CD14-positive monocyte (primary cell): ENCODE results near the gene GAB1. TPM values are rescaled to one million over a fixed set of nuclear protein-coding genes. Genes with fewer than 3 reads are reported as not detected.
A peak's percentile ranks its signal among the peaks of the same experiment; 100 is the strongest.

Experiments used
- DNase-seq, 3 donors: peaks; one replicate each; pipeline ENCODE4 v3.0.0-alpha.2; 2011 to 2022
- H2AFZ ChIP-seq: 2 replicates; pipeline ENCODE4 v1.6.0; 2012; ENCODE audit warnings: mild to moderate bottlenecking, low read depth, low read length, inconsistent platforms; ENCODE audit not compliant: insufficient read depth, poor library complexity, severe bottlenecking
- H3K27ac ChIP-seq, 2 donors: 1 replicate in 1 of 2; 2 replicates in 1 of 2; pipeline ENCODE4 v1.5.1; 2012 to 2013; ENCODE audit warnings: low read length in 2 of 2, control low read depth in 1 of 2, inconsistent platforms in 1 of 2, low read depth in 1 of 2, mild to moderate bottlenecking in 1 of 2
- H3K27me3 ChIP-seq, 2 donors: one replicate each; pipeline versions ENCODE4 v1.6.0 to v1.6.1; 2011 to 2013; ENCODE audit warnings: low read length in 2 of 2; ENCODE audit not compliant: control insufficient read depth in 2 of 2, insufficient read depth in 2 of 2
- H3K36me3 ChIP-seq, 2 donors: replicated peaks in 1 of 2; 1 replicate in 1 of 2; 2 replicates in 1 of 2; pipeline versions ENCODE4 v1.5.1 to v1.6.1; 2012 to 2013; ENCODE audit warnings: low read length in 2 of 2, control low read depth in 1 of 2, inconsistent platforms in 1 of 2, mild to moderate bottlenecking in 1 of 2; ENCODE audit not compliant: insufficient read depth in 2 of 2, control insufficient read depth in 1 of 2
- H3K4me1 ChIP-seq, 2 donors: 1 replicate in 1 of 2; 2 replicates in 1 of 2; pipeline versions ENCODE4 v1.5.1 to v1.6.1; 2012 to 2013; ENCODE audit warnings: low read length in 2 of 2, control low read depth in 1 of 2, inconsistent platforms in 1 of 2, mild to moderate bottlenecking in 1 of 2, moderate library complexity in 1 of 2; ENCODE audit not compliant: insufficient read depth in 2 of 2, control insufficient read depth in 1 of 2
- H3K4me2 ChIP-seq: replicated peaks from 2 replicates; pipeline ENCODE3; 2012; ENCODE audit warnings: low read length, moderate library complexity, mild to moderate bottlenecking; ENCODE audit not compliant: poor library complexity, severe bottlenecking; ENCODE audit errors: extremely low read depth
- H3K4me3 ChIP-seq, 3 experiments: fragments of 200-600 bp in 1 of 3; sonication (generic) in 1 of 3; replicated peaks in 1 of 3; 1 replicate in 2 of 3; 2 replicates in 1 of 3; pipeline ENCODE4 v1.5.1; 2011 to 2013; ENCODE audit warnings: low read length in 3 of 3, mild to moderate bottlenecking in 3 of 3, control low read depth in 2 of 3, low read depth in 2 of 3, inconsistent platforms in 1 of 3, moderate library complexity in 1 of 3
- H3K79me2 ChIP-seq: 2 replicates; pipeline ENCODE4 v1.6.0; 2012; ENCODE audit warnings: mild to moderate bottlenecking, control low read depth, inconsistent platforms, low read length, moderate library complexity; ENCODE audit not compliant: insufficient read depth
- H3K9ac ChIP-seq: 2 replicates; pipeline ENCODE4 v1.6.0; 2017; ENCODE audit warnings: low read length, mild to moderate bottlenecking; ENCODE audit not compliant: insufficient read depth, poor library complexity, severe bottlenecking
- H3K9me3 ChIP-seq, 2 donors: replicated peaks in 1 of 2; 1 replicate in 1 of 2; 2 replicates in 1 of 2; pipeline versions ENCODE4 v1.5.1 to v1.6.1; 2012 to 2013; ENCODE audit warnings: low read length in 2 of 2, control low read depth in 1 of 2; ENCODE audit not compliant: control insufficient read depth in 1 of 2, insufficient read depth in 1 of 2
- H4K20me1 ChIP-seq: 2 replicates; pipeline ENCODE4 v1.6.0; 2012; ENCODE audit warnings: mild to moderate bottlenecking, low read length, control low read depth, moderate library complexity; ENCODE audit not compliant: insufficient read depth
- H3K27ac Mint-ChIP-seq, 7 donors: one replicate each; pipeline ENCODE4 v1.8.0; 2020; ENCODE audit warnings: mild to moderate bottlenecking in 7 of 7, mixed read lengths in 7 of 7, moderate library complexity in 6 of 7, inconsistent platforms in 2 of 7
- H3K27me3 Mint-ChIP-seq, 3 donors: one replicate each; pipeline ENCODE4 v1.8.0; 2021 to 2022; ENCODE audit warnings: low read depth in 3 of 3, mild to moderate bottlenecking in 3 of 3, mixed read lengths in 3 of 3, moderate library complexity in 3 of 3, inconsistent platforms in 1 of 3
- H3K36me3 Mint-ChIP-seq, 2 donors: one replicate each; pipeline ENCODE4 v1.8.0; 2020; ENCODE audit warnings: mixed read lengths in 2 of 2, inconsistent platforms in 1 of 2, mild to moderate bottlenecking in 1 of 2
- H3K4me1 Mint-ChIP-seq: one replicate; pipeline ENCODE4 v1.8.0; 2020; ENCODE audit warnings: mild to moderate bottlenecking, mixed read lengths
- H3K4me3 Mint-ChIP-seq, 2 donors: one replicate each; pipeline ENCODE4 v1.8.0; 2020; ENCODE audit warnings: mild to moderate bottlenecking in 2 of 2, mixed read lengths in 2 of 2, moderate library complexity in 1 of 2
- H3K9me3 Mint-ChIP-seq, 7 donors: one replicate each; pipeline ENCODE4 v1.8.0; 2020 to 2022; ENCODE audit warnings: mixed read lengths in 7 of 7, mild to moderate bottlenecking in 6 of 7, moderate library complexity in 6 of 7, inconsistent platforms in 2 of 7
- WGBS: methylation state at CpG from one replicate; pipeline ENCODE4 v1.1.5; 2013; ENCODE audit warnings: missing lambda C conversion rate; ENCODE audit not compliant: insufficient coverage; 5-methylcytosine and 5-hydroxymethylcytosine counted together
- intact Hi-C, 2 donors: fragments of 100-400 bp; cut with micrococcal nuclease; formaldehyde crosslinking; loops; one replicate each; pipeline versions ENCODE4 v1.15.0 to v1.15.1; 2023
- polyA minus RNA-seq: library from RNA; depleted of rRNA, polyadenylated mRNA; stranded (reverse); fragments of >200 nt; gene quantifications from 2 replicates; pipeline ENCODE4 v1.2.3, GENCODE V29; 2012
- polyA plus RNA-seq, 3 donors: library from polyadenylated mRNA; depleted of rRNA in 1 of 3; unstranded in 2 of 3; stranded (reverse) in 1 of 3; fragments of 300-500 nt in 2 of 3; fragments of >200 nt in 1 of 3; fragmentation: Illumina TruSeq in 2 of 3; gene quantifications; 1 replicate in 2 of 3; 2 replicates in 1 of 3; pipeline ENCODE4 v1.2.3, GENCODE V29; 2012 to 2021
- total RNA-seq, 12 experiments: library from RNA in 1 of 12; stranded (reverse) in 1 of 12; fragments of 120-200 nt in 1 of 12; gene quantifications; one replicate each; pipeline ENCODE4 v1.2.4 and lab custom pipeline; 2013 to 2026; ENCODE audit warnings: mixed read lengths in 6 of 12, inconsistent platforms in 1 of 12
- TF ChIP-seq, protein P1 (sequence below): fragments of 200-600 bp; IDR thresholded peaks from one replicate; pipeline ENCODE4 v1.8.0; 2022; ENCODE audit warnings: antibody characterized with exemption, mild to moderate bottlenecking

GAB1 gene
- total RNA-seq (2013) = 17.9 TPM
- polyA plus RNA-seq (1 to 10 TPM in 1 of 3 donors, under 1 TPM in 2; 0.55 to 7.3 (median 0.69) TPM), polyA minus RNA-seq (9.0 and 23.8 TPM in 2 replicates), total RNA-seq (lab: John Stamatoyannopoulos, UW) (15.6 to 49.9 (median 25.5) reads per million in 11 experiments)

DNA sequence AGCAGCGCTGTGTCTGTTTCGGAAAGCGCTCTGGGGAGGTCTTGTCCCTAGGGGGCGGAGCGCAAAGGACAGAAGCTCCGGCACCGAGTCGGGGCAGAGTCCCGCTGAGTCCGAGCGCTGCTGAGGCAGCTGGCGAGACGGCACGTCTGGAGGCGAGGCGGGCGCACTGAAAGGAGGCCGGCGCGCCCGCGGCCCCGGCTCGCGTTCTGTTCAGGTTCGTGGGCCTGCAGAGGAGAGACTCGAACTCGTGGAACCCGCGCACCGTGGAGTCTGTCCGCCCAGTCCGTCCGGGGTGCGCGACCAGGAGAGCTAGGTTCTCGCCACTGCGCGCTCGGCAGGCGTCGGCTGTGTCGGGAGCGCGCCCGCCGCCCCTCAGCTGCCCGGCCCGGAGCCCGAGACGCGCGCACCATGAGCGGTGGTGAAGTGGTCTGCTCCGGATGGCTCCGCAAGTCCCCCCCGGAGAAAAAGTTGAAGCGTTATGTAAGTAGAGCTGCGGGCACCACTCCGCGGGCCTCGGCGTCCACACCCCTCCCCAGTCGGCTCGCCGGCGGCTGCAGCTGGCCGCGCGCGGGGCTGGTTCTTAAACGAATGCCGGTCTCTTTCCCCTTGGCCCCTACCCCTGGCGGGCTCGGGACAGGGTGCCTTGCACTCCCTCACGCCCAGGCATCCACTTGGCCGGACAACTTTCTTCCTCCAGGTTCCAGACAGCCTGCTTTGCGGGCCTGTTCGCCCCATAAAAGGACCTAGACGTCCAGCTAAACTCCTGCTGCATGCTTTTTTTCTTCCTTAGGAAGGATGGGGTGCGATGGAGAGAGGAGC, at the start of gene GAB1:
Gene GAB1 (plus strand): TSS at position 96 of the 819 bp plus-strand sequence. CDS start 313 bp downstream, at position 409.
- Histone ChIP-seq H3K9me3 (no peaks in the 10 kb centered on the region), H3K27ac (peak within 1 kb of the TSS; percentile 86 to 91), H2AFZ (peak within 1 kb of the TSS; percentile 97), H4K20me1 (peaks cover 51% of the 10 kb centered on the region), H3K79me2 (peaks cover 45% of the 10 kb centered on the region), H3K9ac (peak within 1 kb of the TSS; percentile 87), H3K4me3 (peak within 1 kb of the TSS; percentile 65 to 98 (median 93)), H3K4me1 (peaks cover 27 to 35% of the 10 kb centered on the region in 2 donors), H3K27me3 (no peaks in the 10 kb centered on the region), H3K36me3 (no peaks in the 10 kb centered on the region), H3K4me2 (peak within 1 kb of the TSS; percentile 96)
- peak in 1 of 3 donors; percentile 61 for DNase-seq
- peaks cover 0 to 5% (median 2%) of the 10 kb centered on the region in 3 donors for H3K27me3 Mint-ChIP-seq
- H3K27ac Mint-ChIP-seq = peak within 1 kb of the TSS; percentile 71 to 93 (median 89)
- peaks cover 0 to 4% (median 0%) of the 10 kb centered on the region in 7 donors for H3K9me3 Mint-ChIP-seq
- under 1% methylated on average over 78 of the region's 81 CpGs for WGBS
- intact Hi-C loops = loop anchor here (5.0 to 10.0 kb wide), 4 partner anchors 58 to 175 kb away; partner anchors contain the start of genes SMARCA5 (in 1 of the 2) and USP38 (in 1 of the 2)
- TF ChIP-seq, protein P1, sequence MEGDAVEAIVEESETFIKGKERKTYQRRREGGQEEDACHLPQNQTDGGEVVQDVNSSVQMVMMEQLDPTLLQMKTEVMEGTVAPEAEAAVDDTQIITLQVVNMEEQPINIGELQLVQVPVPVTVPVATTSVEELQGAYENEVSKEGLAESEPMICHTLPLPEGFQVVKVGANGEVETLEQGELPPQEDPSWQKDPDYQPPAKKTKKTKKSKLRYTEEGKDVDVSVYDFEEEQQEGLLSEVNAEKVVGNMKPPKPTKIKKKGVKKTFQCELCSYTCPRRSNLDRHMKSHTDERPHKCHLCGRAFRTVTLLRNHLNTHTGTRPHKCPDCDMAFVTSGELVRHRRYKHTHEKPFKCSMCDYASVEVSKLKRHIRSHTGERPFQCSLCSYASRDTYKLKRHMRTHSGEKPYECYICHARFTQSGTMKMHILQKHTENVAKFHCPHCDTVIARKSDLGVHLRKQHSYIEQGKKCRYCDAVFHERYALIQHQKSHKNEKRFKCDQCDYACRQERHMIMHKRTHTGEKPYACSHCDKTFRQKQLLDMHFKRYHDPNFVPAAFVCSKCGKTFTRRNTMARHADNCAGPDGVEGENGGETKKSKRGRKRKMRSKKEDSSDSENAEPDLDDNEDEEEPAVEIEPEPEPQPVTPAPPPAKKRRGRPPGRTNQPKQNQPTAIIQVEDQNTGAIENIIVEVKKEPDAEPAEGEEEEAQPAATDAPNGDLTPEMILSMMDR = peak; percentile 11
- peaks cover 37% of the 10 kb centered on the region for H3K4me1 Mint-ChIP-seq
- H3K36me3 Mint-ChIP-seq = peaks cover 0 to 3% of the 10 kb centered on the region in 2 donors
- H3K4me3 Mint-ChIP-seq = peak within 1 kb of the TSS; percentile 99 to 100

DNA sequence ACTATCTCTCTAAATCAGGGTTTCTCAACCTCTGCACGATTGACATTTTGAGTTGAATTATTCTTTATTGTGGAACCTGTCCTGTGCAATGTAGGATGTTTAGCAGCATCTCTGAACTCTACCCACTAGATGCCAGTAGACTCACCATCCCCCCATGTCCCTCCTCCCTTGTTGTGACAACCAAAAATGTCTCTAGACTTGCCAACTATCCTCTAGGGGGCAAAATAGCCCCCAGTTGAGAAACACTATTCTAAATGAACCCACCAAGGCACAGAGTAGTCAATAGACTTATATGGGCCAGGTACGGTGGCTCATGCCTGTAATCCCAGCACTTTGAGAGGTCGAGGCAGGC, 49.1 kb upstream of the GAB1 start:
- Histone ChIP-seq H3K9ac (no peak overlapping the region), H3K79me2 (no peaks in the 10 kb centered on the region), H3K4me3 (no peak overlapping the region), H2AFZ (no peak overlapping the region), H3K4me2 (no peak overlapping the region), H3K9me3 (no peaks in the 10 kb centered on the region), H3K4me1 (no peaks in the 10 kb centered on the region), H3K36me3 (no peaks in the 10 kb centered on the region), H4K20me1 (no peaks in the 10 kb centered on the region), H3K27ac (no peak overlapping the region), H3K27me3 (no peaks in the 10 kb centered on the region)
- no peak for DNase-seq
- WGBS = no CpG with 5 or more reads among the region's 3 CpGs
- intact Hi-C loops = no loop called here
- peaks cover 0 to 2% (median 2%) of the 10 kb centered on the region in 3 donors for H3K27me3 Mint-ChIP-seq
- no peak overlapping the region for H3K27ac Mint-ChIP-seq
- no peaks in the 10 kb centered on the region for H3K36me3 Mint-ChIP-seq
- no peak overlapping the region for H3K4me3 Mint-ChIP-seq
- H3K9me3 Mint-ChIP-seq = no peaks in the 10 kb centered on the region
- H3K4me1 Mint-ChIP-seq = no peaks in the 10 kb centered on the region
- TF ChIP-seq, protein P1 = no peak
